H1 (cell line): Measurements from ENCODE around the gene TAS2R41. TPM values are rescaled to one million over a fixed set of nuclear protein-coding genes. Genes with fewer than 3 reads are reported as not detected.

Source experiments
- CTCF ChIA-PET: fragments of 300-600 bp; sonication (Branson Sonifier 250); formaldehyde crosslinking; loops from one replicate; lab custom pipeline; 2021; ENCODE audit not compliant: partially characterized antibody; lab: Charles Lee
- POLR2A ChIA-PET: fragments of 300-600 bp; sonication (Branson Sonifier 250); formaldehyde crosslinking; loops from one replicate; lab custom pipeline; 2021; ENCODE audit warnings: inconsistent platforms; ENCODE audit not compliant: partially characterized antibody; lab: Charles Lee
- DNase-seq, 2 experiments: peaks; one replicate each; pipeline versions ENCODE4 v3.0.0 to v3.0.0-alpha.2; 2010 to 2022; ENCODE audit warnings: low spot score in 2 of 2, low read depth in 1 of 2, mixed read lengths in 1 of 2
- FAIRE-seq: peaks from 2 replicates; lab custom pipeline; 2011; peaks lifted over from hg19 to GRCh38; lab: Jason Lieb, UNC
- H2AFZ ChIP-seq: 2 replicates; pipeline ENCODE4 v1.8.1; 2012; ENCODE audit warnings: low read length, inconsistent platforms
- H2AK5ac ChIP-seq: 2 replicates; pipeline ENCODE4 v1.6.1; 2013; ENCODE audit warnings: low read depth, low read length
- H2BK120ac ChIP-seq: replicated peaks from 2 replicates; pipeline ENCODE3; 2013; ENCODE audit warnings: low read depth, low read length, inconsistent platforms
- H2BK12ac ChIP-seq: 2 replicates; pipeline ENCODE4 v1.6.1; 2013; ENCODE audit warnings: low read depth, low read length
- H2BK15ac ChIP-seq: 2 replicates; pipeline ENCODE4 v1.6.1; 2013; ENCODE audit warnings: low read length
- H2BK20ac ChIP-seq: 2 replicates; pipeline ENCODE4 v1.6.1; 2013; ENCODE audit warnings: low read length
- H2BK5ac ChIP-seq: 2 replicates; pipeline ENCODE4 v1.6.1; 2013; ENCODE audit warnings: low read depth, low read length
- H3K14ac ChIP-seq: 2 replicates; pipeline ENCODE4 v1.6.1; 2013; ENCODE audit warnings: inconsistent platforms; ENCODE audit not compliant: insufficient read length
- H3K18ac ChIP-seq: 2 replicates; pipeline ENCODE4 v1.6.1; 2013; ENCODE audit warnings: low read length; ENCODE audit errors: extremely low read depth
- H3K23ac ChIP-seq: 2 replicates; pipeline ENCODE4 v1.6.1; 2013; ENCODE audit warnings: inconsistent platforms; ENCODE audit not compliant: insufficient read length
- H3K23me2 ChIP-seq: 2 replicates; pipeline ENCODE4 v1.6.1; 2013; ENCODE audit warnings: low read depth, low read length
- H3K27ac ChIP-seq: 2 replicates; pipeline ENCODE4 v1.6.1; 2011; ENCODE audit warnings: low read depth, low read length, inconsistent platforms
- H3K27me3 ChIP-seq, 4 experiments: replicated peaks in 1 of 4; 1 replicate in 1 of 4; 2 replicates in 3 of 4; pipeline versions ENCODE4 v1.6.1 to v1.8.1; 2011 to 2013; ENCODE audit warnings: low read length in 3 of 4, mild to moderate bottlenecking in 3 of 4, inconsistent platforms in 2 of 4, mixed read lengths in 2 of 4, moderate library complexity in 1 of 4; ENCODE audit not compliant: control insufficient read depth in 3 of 4, insufficient read depth in 3 of 4; ENCODE audit errors: extremely low read depth in 1 of 4
- H3K36me3 ChIP-seq, 4 experiments: 2 replicates each; pipeline versions ENCODE4 v1.6.1 to v1.8.1; 2011 to 2013; ENCODE audit warnings: mild to moderate bottlenecking in 4 of 4, low read length in 3 of 4, moderate library complexity in 2 of 4, control low read depth in 1 of 4, inconsistent platforms in 1 of 4; ENCODE audit not compliant: insufficient read depth in 4 of 4, control insufficient read depth in 2 of 4
- H3K4ac ChIP-seq: replicated peaks from 2 replicates; pipeline ENCODE3; 2013; ENCODE audit warnings: low read length, low read depth, mixed read lengths, inconsistent platforms; ENCODE audit not compliant: insufficient read length
- H3K4me1 ChIP-seq, 4 experiments: replicated peaks in 1 of 4; 1 replicate in 1 of 4; 2 replicates in 3 of 4; pipeline versions ENCODE4 v1.6.1 to v1.8.1; 2011 to 2013; ENCODE audit warnings: low read length in 3 of 4, inconsistent platforms in 2 of 4, mixed read lengths in 1 of 4; ENCODE audit not compliant: insufficient read depth in 4 of 4, control insufficient read depth in 3 of 4
- H3K4me2 ChIP-seq, 2 experiments: 2 replicates each; pipeline versions ENCODE4 v1.6.1 to v1.8.1; 2011 to 2013; ENCODE audit warnings: low read depth in 2 of 2, low read length in 2 of 2, control low read depth in 1 of 2, inconsistent platforms in 1 of 2, mild to moderate bottlenecking in 1 of 2; ENCODE audit not compliant: insufficient read depth in 1 of 2
- H3K4me3 ChIP-seq, 4 experiments: fragments of 200-600, 300-600 bp in 1 of 4; sonication (generic), shearing (Covaris generic), sonication (Bioruptor Twin) in 1 of 4; 2 replicates each; pipeline versions ENCODE4 v1.5.1 to v1.8.1; 2011 to 2016; ENCODE audit warnings: low read length in 4 of 4, low read depth in 3 of 4, control low read depth in 2 of 4, inconsistent platforms in 2 of 4, mild to moderate bottlenecking in 2 of 4, mixed read lengths in 1 of 4, moderate library complexity in 1 of 4; ENCODE audit not compliant: insufficient read depth in 2 of 4; ENCODE audit errors: extremely low read depth in 1 of 4
- H3K56ac ChIP-seq: replicated peaks from 2 replicates; pipeline ENCODE3; 2013; ENCODE audit warnings: low read depth, mild to moderate bottlenecking, mixed read lengths, low read length, inconsistent platforms; ENCODE audit not compliant: insufficient read length
- H3K79me1 ChIP-seq: 2 replicates; pipeline ENCODE4 v1.6.1; 2013; ENCODE audit warnings: low read depth, low read length, control low read depth
- H3K79me2 ChIP-seq, 2 experiments: 2 replicates each; pipeline versions ENCODE4 v1.6.1 to v1.8.1; 2012 to 2013; ENCODE audit warnings: low read length in 2 of 2, mild to moderate bottlenecking in 2 of 2, inconsistent platforms in 1 of 2; ENCODE audit not compliant: insufficient read depth in 2 of 2, control insufficient read depth in 1 of 2
- H3K9ac ChIP-seq, 4 experiments: replicated peaks in 1 of 4; 1 replicate in 1 of 4; 2 replicates in 3 of 4; pipeline versions ENCODE4 v1.6.1 to v1.8.1; 2011 to 2013; ENCODE audit warnings: low read depth in 3 of 4, low read length in 3 of 4, control low read depth in 2 of 4, mild to moderate bottlenecking in 2 of 4, moderate library complexity in 2 of 4, inconsistent platforms in 1 of 4; ENCODE audit errors: extremely low read depth in 1 of 4
- H3K9me3 ChIP-seq, 2 experiments: 2 replicates each; pipeline versions ENCODE4 v1.6.1 to v1.8.1; 2012 to 2013; ENCODE audit warnings: mild to moderate bottlenecking in 2 of 2, moderate library complexity in 2 of 2, control low read depth in 1 of 2, inconsistent platforms in 1 of 2, low read depth in 1 of 2, low read length in 1 of 2, mixed read lengths in 1 of 2; ENCODE audit not compliant: insufficient read depth in 2 of 2
- H4K20me1 ChIP-seq, 2 experiments: replicated peaks in 1 of 2; 2 replicates each; pipeline versions ENCODE3 to v1.8.1; 2011 to 2013; ENCODE audit warnings: inconsistent platforms in 2 of 2, low read length in 2 of 2, mild to moderate bottlenecking in 1 of 2; ENCODE audit not compliant: insufficient read depth in 2 of 2, control insufficient read depth in 1 of 2
- H4K5ac ChIP-seq: 2 replicates; pipeline ENCODE4 v1.6.1; 2013; ENCODE audit warnings: low read length, low read depth, mixed read lengths, inconsistent platforms; ENCODE audit not compliant: insufficient read length
- H4K8ac ChIP-seq: 2 replicates; pipeline ENCODE4 v1.8.0; 2013; ENCODE audit warnings: mild to moderate bottlenecking, moderate library complexity, low read length, inconsistent platforms; ENCODE audit not compliant: insufficient read depth; ENCODE audit errors: extremely low read depth
- H4K91ac ChIP-seq: replicated peaks from 2 replicates; pipeline ENCODE3; 2013; ENCODE audit warnings: low read length, mixed read lengths, inconsistent platforms; ENCODE audit not compliant: insufficient read length
- CHD1 ChIP-seq: IDR thresholded peaks from 2 replicates; pipeline ENCODE4 v1.6.1; 2012; ENCODE audit warnings: low read depth, low read length, improper control_type of control experiment
- RAD21 ChIP-seq, 2 experiments: IDR thresholded peaks in 1 of 2; conservative IDR thresholded peaks in 1 of 2; 2 replicates each; pipeline ENCODE4 v1.6.1; 2011; ENCODE audit warnings: low read depth in 2 of 2, low read length in 2 of 2, improper control_type of control experiment in 1 of 2, inconsistent platforms in 1 of 2, mild to moderate bottlenecking in 1 of 2, moderate library complexity in 1 of 2
- ZNF274 ChIP-seq: IDR thresholded peaks from 2 replicates; pipeline ENCODE4 v1.7.0; 2012; ENCODE audit warnings: low read length, borderline replicate concordance; ENCODE audit errors: extremely low read depth
- WGBS, 2 experiments: shearing (Covaris generic) in 1 of 2; methylation state at CpG; one replicate each; pipeline versions ENCODE4 v1.1.6 to v1.1.7; 2013 to 2015; ENCODE audit warnings: low lambda C conversion rate in 2 of 2, mixed read lengths in 2 of 2, inconsistent platforms in 1 of 2, low coverage in 1 of 2, missing lambda C conversion rate in 1 of 2; ENCODE audit not compliant: insufficient replicate concordance in 2 of 2, insufficient coverage in 1 of 2, insufficient read length in 1 of 2; ENCODE audit errors: extremely low coverage in 1 of 2, missing lambda C conversion rate in 1 of 2; 5-methylcytosine and 5-hydroxymethylcytosine counted together
- polyA plus RNA-seq, 7 experiments: library from polyadenylated mRNA; depleted of rRNA in 3 of 7; stranded (reverse) in 5 of 7; unstranded in 2 of 7; fragments of >200 nt in 5 of 7; fragments of 200-250 nt in 2 of 7; gene quantifications; 1 replicate in 5 of 7; 2 replicates in 1 of 7; 4 replicates in 1 of 7; pipeline versions ENCODE4 v1.2.1 to v1.2.3, GENCODE V29; 2011 to 2013; ENCODE audit warnings: missing spikeins in 2 of 7, mixed read lengths in 2 of 7
- total RNA-seq: library from RNA; stranded (reverse); fragmentation: NEBNext Ultra II Directional; extraction: Animal tissue kit (Norgen Biotek cat#: 25700); gene quantifications from 2 replicates; pipeline ENCODE4 v1.2.1, GENCODE V29; 2021
- TF ChIP-seq, protein P1 (sequence below): IDR thresholded peaks from 2 replicates; pipeline ENCODE4 v1.6.1; 2011; ENCODE audit warnings: low read depth, mild to moderate bottlenecking, low read length; ENCODE audit not compliant: insufficient read depth

TAS2R41 gene
- total and polyA plus RNA-seq, 2 of the 8 experiments (the other 6 are each of a cell fraction or from before 2014, with no cell fraction given), result 0.12 TPM; not detected in 1

DNA sequence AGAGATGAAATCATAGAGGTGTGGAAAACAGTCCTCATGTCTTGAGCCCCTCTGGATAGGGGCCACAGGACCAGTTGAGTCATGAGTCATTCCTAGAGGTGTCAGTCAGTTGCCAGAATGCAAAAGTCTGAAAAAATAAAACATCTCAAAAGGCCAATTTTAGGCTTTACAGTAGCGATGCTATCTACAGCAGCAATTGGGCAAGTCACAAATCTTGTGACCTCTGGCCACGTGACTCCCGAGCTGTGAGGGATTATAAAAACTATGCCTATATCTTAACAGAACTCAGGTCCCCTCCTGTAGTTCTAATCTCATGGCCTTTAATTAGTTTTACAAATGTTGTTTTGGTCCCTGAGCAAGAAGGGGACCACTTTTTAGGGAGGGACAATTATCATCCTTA is 15.6 kb upstream of the TAS2R41 start:
- no peak overlapping the region for H3K23ac ChIP-seq
- H3K36me3 ChIP-seq, result no peaks in the 10 kb centered on the region
- no peak overlapping the region for H3K18ac ChIP-seq
- H4K8ac ChIP-seq, result no peak overlapping the region
- H3K14ac ChIP-seq, result no peak overlapping the region
- WGBS, 2 experiments, result 95% methylated on average over 3 of the region's 3 CpGs; no CpG with 5 or more reads in 1 of the 2 experiments
- FAIRE-seq (no peak), DNase-seq (no peak)
- no peaks in the 10 kb centered on the region for H3K23me2 ChIP-seq
- H3K27ac ChIP-seq, result no peak overlapping the region
- no peak overlapping the region for H2BK20ac ChIP-seq
- no peak overlapping the region for H2BK120ac ChIP-seq
- H3K79me1 ChIP-seq, result no peaks in the 10 kb centered on the region
- H4K20me1 ChIP-seq, result no peaks in the 10 kb centered on the region
- ChIA-PET CTCF (interaction anchor here (0.7 to 1.4 kb wide), 2 partner anchors 107 to 666 kb away, joined by 3 read pairs; no protein-coding TSS in a partner anchor), POLR2A (no interaction called here)
- H2BK15ac ChIP-seq, result no peak overlapping the region
- H3K4me3 ChIP-seq, result no peak overlapping the region
- H2AFZ ChIP-seq, result no peak overlapping the region
- H3K4me1 ChIP-seq, result no peaks in the 10 kb centered on the region
- H4K5ac ChIP-seq, result no peak overlapping the region
- H3K79me2 ChIP-seq, result no peaks in the 10 kb centered on the region
- no peak overlapping the region for H3K56ac ChIP-seq
- H4K91ac ChIP-seq, result no peak overlapping the region
- H2BK12ac ChIP-seq, result no peak overlapping the region
- no peaks in the 10 kb centered on the region for H3K27me3 ChIP-seq
- H3K4ac ChIP-seq, result no peak overlapping the region
- H2BK5ac ChIP-seq, result no peak overlapping the region
- no peak overlapping the region for H2AK5ac ChIP-seq
- peaks cover 8 to 11% of the 10 kb centered on the region in 2 experiments for H3K9me3 ChIP-seq
- no peak overlapping the region for H3K9ac ChIP-seq
- no peak overlapping the region for H3K4me2 ChIP-seq
- TF ChIP-seq CHD1 (no peak), ZNF274 (no peak), RAD21 (IDR thresholded peaks at IDR 0.05 in 1 of 2, conservative IDR thresholded peaks at IDR 0.05 in 1 of 2; ENCODE audit: low read depth in 2 of 2, low read length in 2 of 2) (no peak)
- TF ChIP-seq, protein P1, sequence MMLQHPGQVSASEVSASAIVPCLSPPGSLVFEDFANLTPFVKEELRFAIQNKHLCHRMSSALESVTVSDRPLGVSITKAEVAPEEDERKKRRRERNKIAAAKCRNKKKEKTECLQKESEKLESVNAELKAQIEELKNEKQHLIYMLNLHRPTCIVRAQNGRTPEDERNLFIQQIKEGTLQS, result no peak
